Kasumi-1 (cell line): ENCODE data around the gene CDH4.

ENCODE experiments used
- DNase-seq, 2 experiments: peaks; one replicate each; lab custom pipeline; 2025; lab: John Stamatoyannopoulos, UW

The CDH4 gene

DNA sequence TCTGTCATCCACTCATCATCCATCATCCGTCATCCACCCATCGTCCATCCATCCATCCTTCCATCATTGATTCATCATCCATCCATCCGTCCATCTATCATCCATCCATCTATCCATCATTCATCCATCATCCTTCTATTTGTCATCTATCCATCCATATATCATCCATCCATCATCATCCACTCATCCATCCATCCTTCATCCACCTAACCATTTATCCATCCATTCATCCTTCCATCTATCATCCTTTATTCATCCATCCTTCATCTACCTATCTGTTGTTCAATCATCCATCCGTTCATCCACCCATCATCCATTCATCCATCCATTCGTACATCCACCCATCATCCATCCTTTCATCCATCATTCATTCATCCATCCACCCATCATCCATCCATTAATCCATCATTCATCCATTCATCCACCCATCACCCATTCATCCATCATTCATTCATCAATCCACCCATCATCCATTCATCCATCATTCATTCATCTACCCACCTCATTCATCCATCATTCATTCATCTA, 266.4 kb downstream of the CDH4 start:
- DNase-seq, result no peak

DNA sequence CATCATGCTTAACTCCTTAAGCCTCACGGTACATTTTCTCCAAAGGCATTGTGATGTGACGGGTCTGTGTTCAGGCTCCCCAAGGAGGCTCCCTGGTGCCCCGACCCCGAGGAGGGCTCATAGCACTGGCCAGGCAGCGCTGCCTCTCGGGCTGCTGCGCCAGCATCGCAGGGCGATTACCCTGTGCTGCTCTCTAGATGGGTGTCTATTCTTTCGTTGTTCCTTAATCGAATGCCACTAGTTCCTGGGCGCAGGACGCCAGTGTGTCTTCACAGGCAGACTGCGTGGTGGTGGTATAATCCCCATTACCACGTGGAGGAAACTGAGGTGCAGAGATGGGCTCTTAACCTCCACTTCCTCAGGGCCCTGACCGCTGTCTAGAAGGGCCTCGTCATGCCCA, 267.4 kb downstream of the CDH4 start:
- no peak for DNase-seq

DNA sequence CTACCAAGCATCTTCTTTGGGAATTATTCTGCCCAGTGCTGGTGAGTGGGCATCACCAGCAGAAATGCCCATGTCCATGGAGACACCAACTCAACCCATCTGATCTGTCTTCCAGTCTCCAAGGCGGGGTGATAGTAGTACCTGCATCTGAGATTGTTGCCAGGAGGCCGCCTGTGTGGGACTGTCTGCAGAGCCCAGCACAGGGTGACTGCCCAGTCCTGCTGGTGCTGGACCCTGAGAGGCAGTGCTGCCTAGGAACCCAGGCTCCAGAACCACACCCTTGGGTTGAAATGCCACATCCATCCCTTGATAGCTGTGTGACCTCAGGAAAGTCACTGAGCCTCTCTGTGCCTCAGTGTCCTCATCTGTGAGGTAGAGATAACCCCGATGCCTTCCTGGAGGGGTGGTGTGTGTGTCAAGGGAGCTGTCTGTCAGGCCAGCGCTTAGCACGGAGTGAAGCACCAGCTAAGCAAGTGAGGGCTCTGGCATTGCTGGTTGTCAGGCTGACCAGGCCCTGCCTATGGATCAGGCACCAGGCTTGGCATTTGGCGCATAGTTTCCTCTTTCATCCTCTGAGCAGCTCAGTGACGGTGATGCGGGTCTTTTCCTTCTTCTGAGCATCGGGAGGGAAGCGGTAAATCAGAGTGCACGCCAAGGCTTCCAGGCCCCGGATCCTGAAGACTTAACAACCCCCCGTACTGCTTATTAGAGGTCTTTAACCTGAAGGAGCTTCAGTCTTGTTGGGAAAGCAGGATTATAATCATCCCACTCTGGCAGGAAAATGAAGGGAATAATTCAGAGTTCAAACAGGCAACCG, 268.2 kb downstream of the CDH4 start:
- DNase-seq, result no peak

DNA sequence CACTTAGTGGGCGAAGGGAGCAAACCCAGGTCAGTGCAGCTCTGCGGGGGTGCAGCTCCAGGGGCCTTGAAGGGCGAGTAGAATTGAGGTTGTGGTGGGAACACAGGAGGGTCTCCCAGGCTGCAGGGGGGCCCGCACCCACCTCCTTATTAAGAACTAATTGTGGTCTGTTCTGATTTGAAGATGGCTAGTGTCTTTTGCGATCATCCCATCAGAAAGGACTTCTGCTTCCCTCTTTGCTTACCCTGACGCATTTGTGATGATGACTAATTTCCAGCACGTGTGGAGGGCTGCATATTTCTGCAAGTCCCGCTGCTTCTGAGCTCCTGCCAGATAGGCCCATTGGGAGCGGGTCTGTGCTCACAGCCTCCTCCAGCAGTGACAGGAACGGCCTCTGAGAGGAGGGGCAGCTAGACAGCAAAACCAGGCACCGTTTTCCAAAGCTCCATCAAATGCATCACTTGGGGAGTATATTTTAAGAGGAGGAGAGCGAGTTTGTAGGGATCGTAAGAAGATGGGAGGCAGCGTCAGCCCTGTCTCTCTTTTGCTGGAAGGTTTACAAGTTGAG, 268.9 kb downstream of the CDH4 start:
- no peak for DNase-seq

DNA sequence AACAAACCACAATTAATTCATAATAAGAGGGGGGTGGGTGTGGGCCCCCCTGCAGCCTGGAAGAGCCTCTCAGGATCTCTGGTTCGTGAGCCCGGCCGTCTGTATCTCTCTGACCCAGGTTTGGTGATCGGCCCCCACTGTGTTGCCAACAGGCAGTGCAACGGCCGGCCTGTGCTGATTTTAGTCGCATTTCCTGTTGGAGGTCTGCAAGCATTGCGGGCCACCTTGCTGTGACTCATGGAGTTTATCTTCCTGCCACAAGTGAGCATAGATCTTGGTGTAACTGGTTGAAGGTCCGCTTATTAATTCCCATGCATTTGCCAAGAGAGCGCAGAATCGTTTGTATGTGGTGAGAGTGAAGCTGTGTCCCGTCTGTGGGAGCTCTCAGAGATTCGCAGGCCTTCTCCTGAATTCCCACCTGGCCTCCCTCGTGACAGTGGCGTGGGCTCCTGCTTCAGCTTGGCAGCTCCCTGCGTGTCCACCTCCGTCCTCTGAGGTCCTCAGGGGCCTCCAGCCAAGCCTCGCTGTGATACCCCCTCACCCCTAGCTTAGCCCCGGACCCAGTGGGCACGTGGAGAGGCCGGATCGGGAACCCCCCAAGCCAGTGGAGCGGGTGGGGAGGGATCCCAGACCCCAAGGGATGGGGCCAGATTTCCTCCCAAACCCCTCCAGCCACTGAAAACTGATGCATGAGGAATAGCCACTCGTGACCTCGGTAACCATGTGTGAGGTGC, 269.8 kb downstream of the CDH4 start:
- DNase-seq, result no peak

DNA sequence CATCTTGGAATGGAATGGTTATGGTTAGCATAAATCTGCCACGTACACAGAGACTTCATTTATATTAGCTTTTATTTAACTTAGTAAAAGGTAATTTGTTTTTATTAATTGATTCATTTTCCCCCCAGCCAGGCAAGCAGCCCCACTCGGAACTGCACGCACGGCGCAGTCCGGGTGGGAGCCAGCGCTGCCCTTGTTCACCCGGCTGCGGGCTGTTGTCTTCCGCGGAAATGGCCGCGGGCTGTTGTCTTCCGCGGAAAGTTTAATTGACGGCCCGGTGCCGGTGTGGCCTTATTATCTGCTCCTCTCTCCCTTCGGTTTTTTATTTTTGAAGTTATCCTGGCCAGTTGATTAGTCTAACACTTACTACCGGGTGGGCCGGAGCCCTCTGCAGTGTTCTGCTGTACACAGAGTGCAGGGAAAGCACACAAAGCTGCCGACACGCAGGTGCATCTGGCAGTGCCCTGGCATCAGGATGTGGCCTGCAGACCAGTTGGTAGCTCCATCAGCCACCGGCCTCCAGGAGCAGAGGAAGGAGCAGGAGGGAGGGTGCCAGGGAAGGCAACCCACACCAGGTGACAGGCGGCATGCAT, 270.5 kb downstream of the CDH4 start:
- DNase-seq, result no peak

DNA sequence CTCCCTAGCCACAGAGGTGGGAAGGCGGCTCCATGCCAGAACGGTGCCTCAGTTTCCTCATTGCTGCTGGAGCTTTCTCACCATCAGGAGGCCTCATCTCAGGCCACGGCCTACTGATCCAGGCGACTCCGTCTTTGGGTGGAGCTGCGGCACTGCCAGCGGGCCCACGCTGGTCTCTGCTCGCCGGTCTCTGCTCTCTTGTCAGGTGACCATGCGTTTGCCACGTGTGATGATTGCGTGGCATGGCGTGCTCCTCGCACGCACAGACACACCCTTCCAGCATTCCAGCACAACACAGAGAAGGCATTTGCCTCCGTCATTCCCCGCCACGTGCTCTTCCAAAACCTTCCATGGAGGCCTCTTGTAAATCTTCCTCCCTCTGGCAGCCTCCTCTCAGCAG, 271.1 kb downstream of the CDH4 start:
- no peak for DNase-seq

DNA sequence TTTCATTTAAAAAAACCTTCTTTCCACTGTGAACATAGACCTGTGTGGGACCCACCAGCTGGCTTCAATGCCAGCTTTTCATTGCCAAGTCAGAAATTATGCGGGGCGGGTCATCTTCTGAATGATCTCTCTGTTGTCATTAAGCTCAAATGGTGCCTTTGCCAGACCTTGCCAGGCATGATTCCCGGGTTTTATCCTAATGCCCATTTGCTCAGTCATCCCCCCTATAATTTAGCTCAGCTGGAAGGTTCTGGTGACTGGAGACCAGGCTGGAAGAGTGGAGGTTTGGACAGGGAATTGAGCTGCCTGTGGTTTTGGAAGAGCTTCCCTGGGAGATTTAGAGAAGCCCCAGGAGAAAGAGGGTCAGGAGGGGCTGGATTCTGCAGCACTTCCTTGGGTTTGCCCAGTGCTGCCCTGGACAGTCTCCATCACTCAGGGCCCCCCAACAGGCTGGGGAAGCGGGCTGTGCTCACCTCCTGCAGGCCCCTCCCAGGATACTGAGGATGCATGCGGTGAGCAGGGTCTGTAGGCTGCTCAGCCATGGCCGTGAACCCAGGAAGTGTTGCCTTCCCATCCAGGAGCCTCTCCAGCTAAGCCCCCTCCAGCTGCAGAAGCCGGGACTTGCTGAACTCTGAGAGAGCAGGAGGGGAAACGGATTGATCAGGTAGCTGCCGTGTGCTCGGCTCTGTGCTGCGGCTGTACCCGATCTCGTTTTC, 273.0 kb downstream of the CDH4 start:
- DNase-seq, result no peak

DNA sequence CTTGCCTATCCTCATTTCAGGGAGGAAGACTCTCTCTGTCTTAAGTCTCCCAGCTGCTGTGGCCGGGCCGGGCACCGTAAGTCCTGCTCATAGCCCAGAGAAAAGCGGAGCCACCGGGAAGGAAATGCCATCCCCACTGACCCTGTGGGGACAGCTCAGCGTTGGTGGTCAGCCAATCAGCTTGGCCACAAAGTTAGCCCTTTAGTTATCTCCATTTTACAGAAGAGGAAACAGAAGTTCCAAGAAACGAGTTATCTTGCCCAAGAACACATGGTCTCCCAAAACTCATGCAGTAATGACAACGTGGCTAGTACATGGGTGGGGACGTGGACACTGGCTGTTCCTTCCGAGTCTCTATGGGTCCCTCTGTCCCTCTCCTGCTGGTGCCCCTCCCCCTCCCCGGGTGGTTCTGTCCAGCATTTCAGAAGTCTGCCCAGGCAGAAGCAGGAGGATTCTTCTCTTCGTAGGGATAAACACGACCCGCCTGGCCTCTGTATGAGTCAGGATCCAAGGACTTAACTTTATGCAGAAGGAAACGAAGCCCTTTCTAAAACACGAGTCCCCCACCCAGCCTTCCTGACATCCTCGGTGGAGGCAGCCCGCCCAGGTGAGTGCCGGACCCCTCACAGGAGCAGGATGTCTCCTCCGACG, 273.8 kb downstream of the CDH4 start:
- no peak for DNase-seq

DNA sequence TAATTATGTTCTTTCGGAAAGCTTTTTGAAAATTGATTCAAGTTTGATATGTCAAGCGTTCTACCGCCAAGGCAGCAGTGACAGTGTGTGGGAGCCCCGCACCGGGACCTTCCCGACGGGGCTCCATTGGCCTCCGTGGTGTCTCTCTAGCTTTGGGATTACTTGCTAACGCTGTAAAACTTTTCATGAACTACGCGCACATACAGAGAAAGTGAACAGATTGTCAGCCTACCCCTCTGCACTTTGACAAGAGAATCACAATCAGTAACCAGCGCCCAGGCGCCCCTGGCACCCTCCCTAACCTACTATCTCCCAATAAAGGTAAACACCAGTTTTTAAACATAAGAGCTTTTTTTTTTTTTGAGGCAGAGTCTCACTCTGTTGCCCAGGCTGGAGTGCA, 274.8 kb downstream of the CDH4 start:
- no peak for DNase-seq

DNA sequence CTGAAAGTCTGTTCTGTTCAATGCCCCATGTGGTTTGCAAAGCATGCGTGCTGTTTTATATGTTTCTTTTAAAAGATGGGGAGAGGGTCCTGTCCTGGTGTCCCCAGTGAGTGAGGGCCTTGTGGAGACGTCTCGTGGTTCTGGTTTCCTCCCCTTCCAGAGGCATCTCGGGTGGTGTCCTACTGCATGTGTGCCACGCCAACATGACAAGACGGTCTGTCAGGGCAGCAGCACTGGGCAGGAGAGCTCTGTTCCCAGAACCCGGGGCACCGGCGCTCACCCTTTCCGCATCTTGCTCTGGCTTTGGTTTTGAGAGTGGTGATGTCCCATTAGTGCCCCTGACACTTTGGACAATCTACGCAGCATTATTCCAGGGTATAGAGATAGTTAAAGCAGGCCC, 275.6 kb downstream of the CDH4 start:
- no peak for DNase-seq

DNA sequence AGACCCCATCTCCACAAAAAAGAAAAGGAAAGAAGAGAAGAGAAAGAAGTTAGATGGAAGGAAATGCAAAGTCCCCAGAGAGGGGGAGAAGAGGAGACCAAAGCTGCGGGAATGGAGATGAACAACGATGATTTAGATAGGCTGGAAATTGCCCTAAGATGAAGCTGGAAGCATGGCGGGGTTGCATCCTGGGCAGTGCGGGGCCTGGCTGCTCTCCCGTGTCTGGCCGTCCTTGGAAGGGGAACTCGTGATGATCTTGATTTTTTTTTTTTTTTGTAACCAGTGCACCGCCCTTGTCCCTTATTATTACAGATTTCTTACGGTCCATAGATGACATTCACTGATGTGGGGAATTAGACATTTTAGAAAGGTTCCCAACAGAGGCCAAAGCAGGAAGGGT, 276.5 kb downstream of the CDH4 start:
- no peak for DNase-seq

DNA sequence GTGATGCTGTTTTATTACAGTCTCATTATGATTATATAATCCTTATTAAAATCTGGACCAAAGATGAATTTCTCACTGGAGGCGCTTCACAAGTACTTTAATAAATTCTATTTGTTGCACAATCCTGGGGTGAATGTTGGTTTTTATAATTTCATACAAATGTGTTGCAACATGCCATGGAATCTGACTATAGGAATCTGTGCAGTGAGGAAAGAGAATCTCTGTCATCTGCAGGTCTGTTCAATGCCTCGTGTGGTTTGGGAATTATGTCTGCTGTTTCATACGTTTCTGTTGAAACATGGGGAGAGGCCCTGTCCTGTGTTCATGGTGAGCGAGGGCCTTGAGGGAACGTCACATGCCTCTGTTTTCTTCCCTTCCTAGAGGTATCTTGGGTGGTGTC, 277.3 kb downstream of the CDH4 start:
- no peak for DNase-seq

DNA sequence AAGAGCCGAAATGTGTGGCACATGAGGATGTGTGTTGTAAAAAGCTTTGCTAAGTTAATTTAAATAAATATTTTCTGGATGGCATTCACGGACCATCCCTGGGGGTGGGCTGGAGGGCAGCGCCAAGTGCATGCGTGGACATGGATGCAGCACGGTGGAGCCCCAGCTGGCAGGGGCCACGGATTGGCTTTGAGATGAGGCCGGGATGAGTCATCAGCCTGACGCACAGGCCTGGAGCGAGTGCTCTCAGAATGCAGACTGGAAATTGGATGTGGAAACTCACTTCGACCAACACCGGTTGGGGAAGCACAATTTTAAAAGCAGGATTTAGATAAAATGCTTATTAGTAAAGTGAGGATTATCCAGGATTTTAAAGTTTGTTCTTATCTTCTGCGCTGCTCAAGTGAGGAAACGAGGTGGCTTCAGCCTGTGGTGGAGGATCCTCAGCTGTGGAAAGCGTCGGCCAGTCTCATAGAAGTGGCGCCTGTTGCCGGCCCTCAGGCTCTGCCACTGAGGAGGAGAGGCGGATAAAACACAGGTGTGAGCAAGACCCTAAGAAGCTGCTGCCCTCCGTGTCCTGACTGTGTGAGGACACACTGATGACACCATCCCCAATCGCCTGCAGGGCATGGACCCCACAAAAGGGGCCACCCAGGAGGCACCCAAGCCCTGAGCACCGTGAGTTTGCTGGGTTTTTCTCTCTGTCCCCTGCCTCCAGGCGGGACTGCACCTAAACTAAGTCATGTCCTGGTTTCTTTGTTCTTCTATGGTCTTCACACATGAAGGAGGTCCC, 279.7 kb downstream of the CDH4 start:
- no peak for DNase-seq

DNA sequence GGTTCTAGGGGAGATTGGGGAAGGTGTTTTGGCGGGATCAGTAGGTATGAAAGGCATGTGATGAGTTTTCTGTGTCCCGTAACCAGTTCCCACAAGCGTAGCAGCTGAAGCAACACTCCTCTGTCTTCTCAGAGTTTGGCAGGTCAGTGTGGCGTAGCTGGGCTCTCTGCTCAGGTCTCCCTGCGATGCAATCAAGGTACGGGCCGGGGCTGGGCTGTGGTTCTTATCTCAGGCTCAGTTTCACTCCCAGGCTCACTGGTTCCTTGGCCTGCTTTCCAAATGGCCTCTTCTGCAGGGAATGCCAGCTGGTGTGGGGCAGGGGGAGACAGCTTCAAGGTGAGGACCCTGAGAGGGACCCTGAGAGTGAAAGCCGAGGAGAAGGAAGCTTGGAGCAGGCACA, 280.7 kb downstream of the CDH4 start:
- DNase-seq, result no peak

DNA sequence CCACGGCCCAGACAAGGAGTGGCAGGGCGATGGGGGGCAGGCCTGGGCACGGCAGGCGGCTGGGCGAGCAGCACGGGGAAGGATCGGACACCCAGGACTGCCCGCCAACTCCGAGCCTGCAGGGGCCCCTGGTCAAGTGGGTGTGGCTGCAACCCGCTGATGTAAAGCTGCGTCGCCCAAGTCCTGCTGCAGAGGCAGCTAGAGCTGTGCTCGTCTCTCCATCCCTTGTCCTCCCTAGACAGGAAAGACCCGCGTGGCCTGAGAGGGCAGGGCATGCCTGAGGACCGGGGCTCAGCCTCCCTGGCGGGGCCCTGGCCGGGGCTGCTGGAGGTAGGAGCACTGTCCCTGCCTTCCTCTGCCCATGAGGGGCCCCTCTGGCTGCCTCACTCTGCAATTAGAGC, 281.2 kb downstream of the CDH4 start:
- DNase-seq, result no peak

DNA sequence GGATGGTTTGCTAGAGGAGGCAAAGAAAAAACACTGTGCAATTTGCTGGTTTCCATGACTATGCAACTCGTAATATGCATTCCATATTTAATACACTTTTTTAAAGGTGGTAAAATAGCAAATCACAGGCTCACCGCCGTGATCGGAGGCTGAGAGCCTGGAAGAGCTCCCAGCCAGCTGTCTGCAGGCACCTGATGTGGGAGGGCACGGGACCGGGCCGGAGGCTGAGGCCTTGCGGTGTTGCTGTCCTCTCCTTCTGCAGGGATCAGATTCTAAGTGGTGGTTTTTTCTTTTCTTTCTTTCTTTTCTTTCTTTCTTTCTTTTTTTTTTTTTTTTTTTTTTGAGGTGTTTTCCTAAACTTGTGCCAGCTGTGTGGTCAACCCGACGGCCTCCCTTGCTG, 282.3 kb downstream of the CDH4 start:
- DNase-seq, result no peak

DNA sequence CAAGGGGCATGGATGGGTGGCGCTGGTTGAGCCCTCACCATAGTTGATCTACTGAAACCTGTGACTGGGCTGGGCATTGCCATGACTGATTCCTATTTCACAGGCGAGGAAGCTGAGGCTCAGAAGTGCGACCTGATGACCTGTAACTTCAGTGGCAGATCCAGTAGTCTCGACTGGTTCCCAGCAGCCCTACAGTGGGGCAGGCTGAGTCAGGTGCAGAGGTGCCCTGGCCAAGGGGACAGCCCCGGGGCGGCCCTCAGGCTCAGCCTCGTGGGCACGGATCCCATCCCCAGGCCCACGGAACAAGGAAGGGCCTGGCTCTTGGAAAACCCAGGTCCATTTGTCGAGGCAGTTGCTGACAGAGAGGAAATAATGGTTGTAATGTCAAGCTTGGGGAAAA, 283.0 kb downstream of the CDH4 start:
- no peak for DNase-seq

DNA sequence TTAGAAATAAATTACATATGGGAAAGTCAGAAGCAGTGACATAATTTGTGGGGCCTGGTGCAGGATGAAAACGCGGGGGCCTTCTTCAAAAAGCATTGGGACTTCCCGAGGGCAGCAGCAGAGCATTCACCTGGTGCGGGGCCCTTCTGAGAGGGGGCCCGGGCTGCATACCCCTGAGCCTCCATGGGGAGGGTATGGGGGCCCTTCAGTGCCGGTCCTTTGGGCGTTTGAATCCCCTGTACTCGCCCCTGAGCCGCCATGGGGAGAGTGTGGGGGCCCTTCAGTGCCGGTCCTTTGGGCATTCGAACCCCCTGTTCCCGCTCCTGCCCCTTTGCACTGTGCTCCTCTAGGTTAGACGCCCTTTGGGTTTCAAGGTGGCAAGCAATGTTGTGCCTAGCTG, 283.5 kb downstream of the CDH4 start:
- DNase-seq, result no peak

DNA sequence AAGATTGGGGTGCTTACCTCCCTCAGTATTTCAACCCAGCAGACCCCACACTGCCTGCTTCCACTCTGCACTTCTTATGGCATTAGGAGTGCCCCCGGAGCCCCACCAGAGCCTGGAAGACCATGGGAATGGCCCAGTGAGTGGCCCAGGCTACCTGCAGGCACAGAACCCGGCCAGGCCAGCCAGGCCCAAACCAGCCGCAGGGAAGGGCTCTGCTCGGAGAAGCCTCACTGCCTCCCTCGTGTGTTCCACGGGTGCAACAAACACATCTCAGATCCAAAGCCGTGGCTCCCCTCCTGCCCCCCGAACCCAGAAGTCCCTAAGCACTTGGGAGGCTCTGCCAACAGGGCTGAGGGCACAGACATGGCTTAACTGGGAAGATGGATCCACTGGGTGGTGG, 283.9 kb downstream of the CDH4 start:
- no peak for DNase-seq

DNA sequence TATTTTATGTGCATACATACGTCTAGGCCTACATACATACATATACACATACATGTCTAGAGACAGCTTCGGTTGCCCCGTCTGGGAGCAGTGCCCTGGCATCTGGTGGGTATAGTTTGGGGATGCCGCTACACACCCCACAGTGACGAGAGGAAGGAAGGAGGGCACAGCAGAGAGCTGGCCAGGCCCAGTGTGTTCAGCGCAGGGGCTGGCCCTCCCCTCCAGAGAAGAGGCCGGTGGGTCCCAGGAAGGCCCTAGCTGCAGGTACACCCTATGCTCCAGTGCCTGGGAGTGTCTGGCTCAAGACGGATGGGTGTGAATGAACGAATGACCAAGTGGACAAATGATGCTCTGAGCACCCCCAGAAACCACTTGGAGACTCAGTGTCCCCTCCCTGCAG, 284.6 kb downstream of the CDH4 start:
- no peak for DNase-seq
